ENCODE data around the gene WDPCP.
"Not testable (repeated sequence)": the region's sequence is repeated elsewhere in the genome, so short reads cannot be mapped to it uniquely, and the experiment has no call there.

Gene WDPCP

GRCh38 chr2:63590626-63591408 is 2.5 kb upstream of the WDPCP start:
- peak in 1 of 3 donors; percentile 2 for DNase-seq (ENCODE audit: low read depth in 2 of 3, low spot score in 1 of 3)

GRCh38 chr2:63589148-63589958 is 1.1 kb upstream of the WDPCP start:
- DNase-seq (ENCODE audit: low read depth in 2 of 3, low spot score in 1 of 3): no peak

DNA sequence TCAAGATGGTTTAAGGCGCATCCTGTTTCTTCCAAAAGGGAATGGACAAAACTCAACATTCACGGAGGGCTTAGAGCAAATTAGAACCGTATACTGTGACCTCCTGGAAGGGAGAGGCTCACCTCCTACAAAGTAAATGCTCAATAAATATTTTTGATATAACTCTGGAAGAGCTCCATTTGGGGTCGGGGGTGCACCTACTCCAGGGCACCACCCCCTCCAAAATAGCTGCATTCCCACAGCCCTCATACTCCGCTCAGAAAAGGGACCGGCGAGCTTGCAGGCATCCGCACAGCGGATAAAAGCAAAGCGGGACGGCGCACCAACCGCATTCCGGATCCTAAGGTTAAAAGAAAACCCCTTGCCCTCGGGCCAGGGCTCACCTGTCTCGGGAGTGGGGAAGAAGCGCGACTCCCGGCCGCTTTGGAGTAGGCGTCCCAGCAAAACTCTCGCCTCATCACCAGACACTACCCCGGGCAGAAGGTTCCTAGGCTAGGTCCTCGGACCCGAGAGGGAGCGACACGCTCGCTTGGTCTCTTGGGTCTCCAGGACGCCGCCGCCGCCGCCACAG is 378 bp downstream of the WDPCP start:
- peak in 1 of 3 donors; percentile 0 for DNase-seq (ENCODE audit: low read depth in 2 of 3, low spot score in 1 of 3)

DNA sequence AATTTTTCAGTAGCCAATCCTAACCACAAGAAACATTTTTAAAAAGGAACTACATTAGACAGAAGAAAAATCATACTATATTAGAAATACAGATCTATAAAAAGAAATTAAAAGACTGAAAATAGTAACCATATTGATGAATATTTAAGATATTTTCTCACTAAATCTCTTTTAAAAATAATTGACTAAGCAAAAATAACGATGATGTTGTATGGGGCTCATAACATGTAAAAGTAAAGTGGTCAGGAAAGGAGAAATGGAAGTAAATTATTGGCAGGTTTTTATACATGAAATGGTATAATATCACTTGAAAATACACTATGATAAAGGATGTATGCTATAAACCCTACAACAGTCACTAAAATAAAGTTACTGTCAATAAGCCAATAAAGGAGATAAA is 5.4 kb downstream of the WDPCP start:
- DNase-seq (ENCODE audit: low read depth in 2 of 3, low spot score in 1 of 3): no peak

DNA sequence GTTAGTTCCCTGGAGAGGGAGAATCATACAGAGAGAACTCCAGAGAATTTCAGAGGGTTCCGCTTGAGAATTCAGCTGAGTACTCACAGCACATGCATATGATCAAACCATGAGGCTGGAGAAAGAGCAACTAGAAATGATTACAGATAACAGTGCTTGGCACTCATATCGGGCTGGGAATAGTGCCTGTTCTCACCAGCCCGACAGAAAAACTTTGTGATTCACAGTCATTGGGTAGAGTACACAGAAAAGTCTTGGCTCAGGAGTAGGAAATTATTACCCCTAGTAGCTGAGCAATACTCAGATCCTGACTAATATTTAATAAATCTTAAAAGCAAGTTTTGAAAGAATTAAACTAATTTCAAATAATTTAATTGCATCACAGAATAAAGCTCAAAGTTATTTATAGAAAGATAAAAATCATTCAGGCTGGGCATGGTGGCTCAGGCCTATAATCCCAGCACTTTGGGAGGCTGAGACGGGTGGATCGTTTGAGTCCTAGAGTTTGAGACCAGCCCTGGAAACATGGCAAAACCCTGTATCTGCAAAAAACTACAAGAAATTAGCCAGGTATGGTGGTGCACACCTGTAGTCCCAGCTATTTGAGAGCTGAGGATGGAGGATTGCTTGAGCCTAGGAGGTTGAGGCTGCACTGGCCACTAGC is 6.8 kb downstream of the WDPCP start:
- DNase-seq (ENCODE audit: low read depth in 2 of 3, low spot score in 1 of 3): no peak

DNA sequence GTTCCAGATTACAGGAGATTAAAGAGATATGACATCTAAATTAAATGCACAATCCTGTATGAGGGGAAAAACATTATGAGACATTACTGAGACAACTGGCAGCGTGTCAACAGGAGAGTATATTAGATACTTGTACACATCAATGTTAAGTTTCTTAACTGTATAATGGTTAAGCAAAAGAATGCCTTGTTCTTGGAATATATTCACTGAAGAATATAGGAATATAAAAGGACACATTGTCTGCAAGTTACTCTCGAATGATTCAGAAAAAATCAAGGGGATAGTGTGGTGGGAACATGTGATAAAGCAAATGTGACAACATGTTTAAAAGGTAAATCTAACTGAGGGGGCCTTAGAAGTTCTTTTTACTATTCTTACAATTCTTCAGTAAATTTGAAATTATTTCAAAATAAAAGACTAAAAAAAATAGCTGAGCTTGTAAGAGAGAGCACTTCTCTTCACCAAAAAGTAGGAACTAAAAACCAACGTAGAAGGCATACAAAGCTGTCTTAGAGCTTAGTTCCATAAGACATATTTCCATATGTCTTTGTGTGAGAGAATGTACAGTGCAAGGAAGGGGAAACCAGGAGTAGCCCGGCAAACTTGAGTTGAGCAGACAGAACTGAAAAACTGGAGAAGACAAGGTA is 7.5 kb downstream of the WDPCP start:
- DNase-seq (ENCODE audit: low read depth in 2 of 3, low spot score in 1 of 3): no peak

DNA sequence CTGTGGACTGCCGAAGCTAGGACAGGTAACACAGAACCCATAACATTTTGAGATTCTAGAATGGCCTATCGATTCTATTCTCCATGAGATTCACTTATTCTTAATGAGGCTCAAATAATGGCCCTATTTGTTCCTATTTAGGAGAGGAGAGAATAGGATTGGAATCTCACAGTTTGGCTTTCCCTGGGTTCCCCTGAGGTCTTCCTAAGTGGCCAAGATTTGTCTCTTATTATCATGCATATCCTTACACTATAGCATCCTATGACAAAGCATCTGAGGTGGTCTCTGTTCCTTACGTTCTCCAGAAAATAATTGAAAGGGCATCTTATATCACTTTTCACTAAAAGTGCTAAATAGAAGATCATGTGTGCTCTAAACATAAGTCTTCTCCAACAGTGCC is 9.5 kb downstream of the WDPCP start:
- no peak for DNase-seq (ENCODE audit: low read depth in 2 of 3, low spot score in 1 of 3)

DNA sequence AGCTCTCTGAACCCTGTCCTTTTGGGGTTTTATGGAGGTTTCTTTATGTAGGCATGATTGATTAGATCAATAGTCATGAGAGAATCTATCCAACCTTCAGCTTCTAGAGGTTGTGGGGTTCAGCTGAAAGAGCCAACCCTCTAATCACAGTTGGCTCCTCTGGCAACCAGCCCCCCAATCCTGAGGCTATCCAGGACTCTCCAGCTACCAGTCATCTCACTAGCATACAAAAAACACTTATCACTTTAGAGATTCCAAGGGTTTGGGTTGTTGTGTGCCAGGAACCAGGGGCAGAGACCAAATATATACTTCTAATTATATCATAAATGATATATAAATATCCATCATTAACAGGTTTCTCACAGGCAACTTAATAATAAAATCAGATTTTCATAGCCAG is 11.7 kb downstream of the WDPCP start:
- DNase-seq (ENCODE audit: low read depth in 2 of 3, low spot score in 1 of 3): no peak

GRCh38 chr2:63573726-63574345 is 14.4 kb downstream of the WDPCP start:
- DNase-seq (ENCODE audit: low read depth in 2 of 3, low spot score in 1 of 3): not testable (repeated sequence)

DNA sequence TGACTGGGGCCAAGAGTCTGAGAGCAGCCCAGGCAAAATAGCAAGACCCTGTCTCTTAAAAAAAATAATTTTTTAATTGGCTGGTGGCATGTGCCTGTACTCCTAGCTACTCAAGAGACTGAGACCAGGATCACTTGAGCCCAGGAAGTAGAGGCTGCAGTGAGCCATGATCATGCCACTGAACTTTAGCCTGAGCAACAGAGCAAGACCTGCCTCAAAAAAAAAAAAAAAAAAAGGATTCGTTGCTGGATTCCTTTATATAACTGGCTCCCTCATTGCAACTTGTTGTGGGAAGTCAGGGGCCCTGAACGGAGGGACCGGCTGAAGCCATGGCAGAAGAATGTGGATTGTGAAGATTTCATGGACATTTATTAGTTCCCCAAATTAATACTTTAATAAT is 15.3 kb downstream of the WDPCP start:
- DNase-seq (ENCODE audit: low read depth in 2 of 3, low spot score in 1 of 3): not testable (repeated sequence)

GRCh38 chr2:63572001-63572400 is 16.3 kb downstream of the WDPCP start:
- DNase-seq (ENCODE audit: low read depth in 2 of 3, low spot score in 1 of 3): no peak

DNA sequence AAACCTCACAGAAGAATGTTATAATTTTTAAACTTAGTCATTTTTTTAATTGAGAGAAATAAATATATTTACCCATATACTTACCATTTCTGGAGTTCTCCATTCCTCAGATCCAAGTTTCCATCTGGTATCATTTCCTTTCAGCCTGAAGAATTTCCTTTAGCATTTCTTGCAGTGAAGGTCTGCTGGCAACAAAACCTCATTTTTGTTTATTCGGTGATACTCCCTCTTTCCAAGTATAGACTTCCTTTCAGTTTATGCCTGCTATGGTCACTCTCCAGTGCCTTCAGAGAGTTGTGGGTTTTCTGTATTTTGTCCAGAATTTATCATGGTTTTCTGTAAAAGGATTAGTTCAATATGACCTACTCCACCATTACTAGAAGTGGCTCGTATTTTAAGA is 17.0 kb downstream of the WDPCP start:
- no peak for DNase-seq (ENCODE audit: low read depth in 2 of 3, low spot score in 1 of 3)

DNA sequence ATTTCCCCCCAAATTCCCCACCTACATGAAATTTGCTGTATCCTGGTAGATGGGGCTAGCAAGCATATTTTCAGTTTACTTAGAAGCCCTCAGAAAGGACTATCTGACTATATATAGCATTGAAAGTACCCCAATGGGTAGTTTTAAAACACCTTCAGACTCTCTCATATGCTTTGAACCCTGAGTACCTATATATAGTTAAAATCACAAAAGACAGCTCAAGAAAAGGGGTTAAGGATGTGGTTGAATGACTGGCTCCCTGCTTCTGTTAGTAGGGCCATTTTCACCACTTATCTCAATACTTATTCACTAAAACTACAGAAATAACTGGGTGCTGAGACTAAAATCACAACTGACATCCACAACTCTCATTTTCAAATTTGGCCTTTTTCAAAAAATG is 18.5 kb downstream of the WDPCP start:
- no peak for DNase-seq (ENCODE audit: low read depth in 2 of 3, low spot score in 1 of 3)

- no peak for DNase-seq (ENCODE audit: low read depth in 2 of 3, low spot score in 1 of 3)
Measured at GRCh38 chr2:63562751-63563150, 25.5 kb downstream of the WDPCP start.

DNA sequence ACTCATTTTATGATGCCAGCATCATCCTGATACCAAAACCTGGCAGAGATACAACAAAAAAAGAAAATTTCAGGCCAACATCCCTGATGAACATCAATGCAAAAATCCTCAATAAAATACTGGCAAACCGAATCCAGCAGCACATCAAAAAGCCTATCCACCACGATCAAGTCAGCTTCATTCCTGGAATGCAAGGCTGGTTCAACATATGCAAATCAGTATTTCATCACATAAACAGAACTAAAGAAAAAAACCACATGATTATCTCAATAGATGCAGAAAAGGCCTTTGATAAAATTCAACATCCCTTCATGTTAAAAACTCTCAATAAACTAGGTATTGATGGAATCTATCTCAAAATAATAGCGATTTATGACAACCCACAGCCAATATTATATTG is 29.4 kb downstream of the WDPCP start:
- not testable (repeated sequence) for DNase-seq (ENCODE audit: low read depth in 2 of 3, low spot score in 1 of 3)

DNA sequence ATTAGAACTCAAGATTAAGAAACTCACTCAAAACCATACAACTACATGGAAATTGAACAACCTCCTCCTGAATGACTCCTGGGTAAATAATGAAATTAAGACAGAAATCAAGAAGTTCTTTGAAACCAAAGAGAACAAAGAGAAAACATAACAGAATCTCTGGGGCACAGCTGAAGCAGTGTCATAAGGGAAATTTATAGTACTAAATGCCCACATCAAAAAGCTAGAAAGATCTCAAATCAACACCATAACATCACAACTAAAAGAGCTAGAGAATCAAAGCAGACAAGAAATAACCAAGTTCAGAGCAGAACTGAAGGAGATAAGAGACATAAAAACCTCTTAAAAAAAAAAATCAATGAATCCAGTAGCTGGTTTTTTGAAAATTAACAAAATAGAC is 30.5 kb downstream of the WDPCP start:
- not testable (repeated sequence) for DNase-seq (ENCODE audit: low read depth in 2 of 3, low spot score in 1 of 3)

DNA sequence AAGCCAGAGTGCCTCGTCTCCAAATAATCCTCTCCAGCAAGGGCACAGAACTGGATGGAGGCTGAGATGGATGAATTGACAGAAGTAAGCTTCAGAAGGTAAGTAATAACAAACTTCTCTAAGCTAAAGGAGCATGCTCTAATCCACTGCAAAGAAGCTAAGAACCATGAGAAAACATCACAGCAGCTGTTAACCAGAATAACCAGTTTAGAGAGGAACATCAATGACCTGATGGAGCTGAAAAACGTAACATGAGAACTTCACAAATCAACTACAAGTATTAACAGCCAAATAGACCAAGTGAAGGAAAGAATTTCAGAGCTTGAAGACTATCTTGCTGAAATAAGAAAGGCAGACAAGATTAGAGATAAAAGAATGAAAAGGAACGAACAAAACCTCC is 32.3 kb downstream of the WDPCP start:
- DNase-seq (ENCODE audit: low read depth in 2 of 3, low spot score in 1 of 3): no peak

DNA sequence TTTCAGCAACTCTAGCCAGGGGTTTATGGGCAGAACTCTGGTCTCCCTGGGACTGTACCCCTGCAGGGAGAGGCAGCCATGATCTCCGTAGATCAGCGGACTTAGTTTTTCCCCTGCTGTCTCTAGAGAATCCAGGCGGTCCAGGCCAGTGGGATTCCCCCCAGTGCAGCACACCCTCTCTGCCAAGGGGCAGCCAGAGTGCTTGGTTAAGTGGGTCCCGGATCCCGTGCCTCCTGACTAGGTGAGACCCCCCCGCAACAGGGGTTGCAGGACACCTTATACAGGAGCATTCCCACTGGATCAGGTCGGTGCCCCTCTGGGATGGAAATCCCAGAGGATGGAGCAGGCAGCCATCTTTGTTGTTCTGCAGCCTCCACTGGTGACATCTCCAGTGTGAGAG is 33.0 kb downstream of the WDPCP start:
- no peak for DNase-seq (ENCODE audit: low read depth in 2 of 3, low spot score in 1 of 3)

GRCh38 chr2:63553049-63553448 is 35.2 kb downstream of the WDPCP start:
- no peak for DNase-seq (ENCODE audit: low read depth in 2 of 3, low spot score in 1 of 3)

DNA sequence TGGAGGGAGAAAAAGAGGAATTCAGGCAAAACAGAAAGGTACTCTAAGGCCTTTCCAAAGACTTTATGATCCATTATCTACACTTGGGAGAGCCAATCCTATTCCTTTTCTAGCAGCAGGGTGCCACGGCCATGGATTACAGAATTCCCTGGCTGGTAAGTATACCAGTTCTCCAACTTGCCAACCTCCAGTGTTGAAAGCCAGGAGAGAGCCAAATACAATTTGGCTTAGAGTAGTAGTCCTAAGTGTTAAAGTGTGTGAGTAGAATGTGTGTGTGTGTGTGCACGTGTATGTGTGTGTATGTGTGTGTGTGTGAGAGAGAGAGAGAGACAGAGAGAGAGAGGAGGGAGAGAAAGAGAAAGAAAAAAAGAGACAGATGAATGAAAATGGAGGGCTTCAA is 43.3 kb downstream of the WDPCP start:
- DNase-seq (ENCODE audit: low read depth in 2 of 3, low spot score in 1 of 3): no peak

Data from stimulated activated CD4-positive, alpha-beta T cell treated with anti-CD3 and anti-CD28 coated beads, Interleukin-12 subunit alpha, Interleukin-12 subunit beta, amount 100 ng/mL, for 48 hours (primary cell).